Limb (tissue), 2 donors: Measurements from ENCODE around the gene SSR1.
A peak's percentile ranks its signal among the peaks of the same experiment; 100 is the strongest.
"Not testable (repeated sequence)": the region's sequence is repeated elsewhere in the genome, so short reads cannot be mapped to it uniquely, and the experiment has no call there.

Experiments
- DNase-seq, 2 donors: peaks; one replicate each; pipeline ENCODE4 v3.0.0-alpha.2; 2016; ENCODE audit errors: extremely low spot score in 2 of 2

Gene SSR1

DNA sequence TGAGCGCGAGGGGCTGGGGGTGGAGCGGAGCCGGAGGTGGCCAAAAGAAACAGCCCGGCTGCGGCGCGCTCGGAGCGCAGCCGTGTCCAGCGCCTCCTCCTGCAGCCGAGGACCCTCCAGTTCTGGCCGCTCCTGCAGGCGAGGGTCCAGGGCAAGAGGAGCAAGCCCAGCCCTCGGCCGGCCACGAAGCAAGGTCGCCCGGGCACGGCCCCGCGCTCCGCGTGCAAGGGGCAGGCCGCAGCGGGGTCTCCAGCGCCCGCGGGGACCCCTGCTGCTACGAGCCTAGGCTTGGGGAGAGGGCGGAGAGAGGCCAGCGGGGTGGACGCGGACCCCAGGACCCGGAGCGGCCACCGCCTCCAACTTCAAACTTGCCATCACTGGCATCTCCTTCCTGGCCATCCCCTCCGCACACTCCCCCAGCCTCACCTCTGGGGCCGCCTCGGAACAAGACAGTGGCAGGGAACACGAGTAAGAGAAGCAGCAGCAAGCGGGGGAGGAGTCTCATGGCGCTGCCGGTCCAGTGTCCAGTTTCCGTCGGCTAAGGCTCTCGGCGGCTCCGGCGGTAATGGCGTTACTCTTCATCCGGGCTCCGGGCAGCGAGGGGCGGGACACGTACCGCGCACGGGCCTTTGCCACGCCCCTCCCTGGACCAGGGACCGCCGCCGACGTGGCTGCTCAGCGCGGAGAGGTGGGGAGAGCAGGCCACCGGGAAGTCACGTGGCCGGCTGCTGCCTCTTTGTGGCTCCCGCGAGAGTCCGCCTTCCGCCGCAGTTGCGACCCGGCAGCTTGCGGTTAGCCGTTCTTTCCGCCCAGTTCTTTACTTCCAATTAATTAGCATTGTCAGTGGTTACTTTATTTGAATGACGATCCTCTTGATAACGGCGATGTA lies at the start of gene SSR1:
SSR1 (minus strand) TSS at position 584 of the 889 bp plus-strand sequence; CDS start at position 505, 79 bp downstream.
- peak; percentile 98 for DNase-seq

DNA sequence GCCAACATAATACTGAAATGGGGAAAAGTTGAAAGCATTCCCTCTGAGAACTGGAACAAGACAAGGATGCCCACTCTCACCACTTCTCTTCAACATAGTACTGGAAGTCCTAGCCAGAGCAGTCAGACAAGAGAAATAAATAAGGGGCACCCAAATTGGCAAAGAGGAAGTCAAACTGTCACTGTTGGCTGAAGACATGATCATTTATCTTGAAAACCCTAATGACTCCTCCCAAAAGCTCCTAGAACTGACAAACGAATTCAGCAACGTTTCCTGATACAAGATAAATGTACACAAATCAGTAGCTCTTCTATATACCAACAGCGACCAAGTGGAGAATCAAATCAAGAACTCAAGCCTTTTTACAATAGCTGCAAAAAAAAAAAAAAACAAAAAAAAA lies 38.9 kb upstream of the SSR1 start:
- DNase-seq = not testable (repeated sequence)

DNA sequence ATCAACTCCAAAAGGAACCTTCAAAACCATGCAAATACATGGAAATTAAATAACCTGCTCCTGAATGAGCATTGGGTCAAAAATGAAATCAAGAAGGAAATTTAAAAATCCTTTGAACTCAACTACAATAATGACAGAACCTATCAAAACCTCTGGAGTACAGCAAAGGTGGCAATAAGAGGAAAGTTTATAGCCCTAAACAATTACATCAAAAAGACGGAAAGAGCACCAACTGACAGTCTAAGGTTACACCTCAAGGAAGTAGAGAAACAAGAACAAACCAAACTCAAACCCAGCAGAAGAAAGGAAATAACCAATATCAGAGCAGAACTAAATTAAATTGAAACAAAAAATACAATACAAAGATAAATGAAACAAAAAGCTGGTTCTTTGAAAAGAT lies 37.6 kb upstream of the SSR1 start:
- not testable (repeated sequence) for DNase-seq

DNA sequence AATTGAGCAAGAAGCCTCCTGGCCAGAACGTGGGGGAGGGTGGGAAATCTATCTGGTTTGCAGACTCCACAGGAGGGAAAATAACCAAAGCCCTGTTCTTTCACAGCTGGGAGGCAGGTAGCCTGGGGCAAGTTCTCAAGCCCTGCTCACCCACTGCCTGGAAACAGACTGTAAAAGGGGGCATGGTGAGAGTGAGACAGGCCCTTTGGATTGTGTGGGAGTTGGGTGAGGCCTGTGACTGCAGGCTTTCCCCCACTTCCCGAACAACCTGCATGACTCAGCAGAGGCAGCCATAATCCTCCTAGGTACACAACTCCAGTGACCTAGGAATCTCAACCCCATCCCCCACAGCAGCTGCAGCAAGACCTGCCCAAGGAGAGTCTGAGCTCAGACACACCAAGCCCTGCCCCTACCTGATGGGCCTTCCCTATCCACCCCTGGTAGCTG lies 34.6 kb upstream of the SSR1 start:
- not testable (repeated sequence) for DNase-seq

DNA sequence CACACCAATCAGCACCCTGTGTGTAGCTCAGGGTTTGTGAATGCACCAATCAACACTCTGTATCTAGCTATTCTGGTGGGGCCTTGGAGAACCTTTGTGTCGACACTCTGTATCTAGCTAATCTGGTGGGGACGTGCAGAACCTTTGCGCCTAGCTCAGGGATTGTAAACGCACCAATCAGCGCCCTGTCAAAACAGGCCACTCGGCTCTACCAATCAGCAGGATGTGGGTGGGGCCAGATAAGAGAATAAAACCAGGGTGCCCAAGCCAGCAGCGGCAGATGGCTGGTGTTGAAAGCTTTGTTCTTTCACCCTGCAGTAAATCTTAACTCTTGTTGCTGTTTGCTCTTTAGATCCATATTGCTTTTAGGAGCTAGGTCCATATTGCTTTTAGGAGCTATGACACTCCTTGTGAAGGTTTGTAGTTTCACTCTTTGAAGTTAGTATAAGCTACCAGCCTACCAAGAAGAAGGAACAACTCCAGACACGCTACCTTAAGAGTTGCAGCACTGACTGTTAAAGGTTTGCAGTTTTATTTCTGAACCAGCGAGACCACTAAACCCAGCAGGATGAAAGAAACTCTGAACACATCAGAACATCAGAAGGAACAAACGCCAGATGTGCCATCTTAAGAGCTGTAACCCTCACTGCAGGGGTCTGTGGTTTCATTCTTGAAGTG lies 31.9 kb upstream of the SSR1 start:
- not testable (repeated sequence) for DNase-seq

DNA sequence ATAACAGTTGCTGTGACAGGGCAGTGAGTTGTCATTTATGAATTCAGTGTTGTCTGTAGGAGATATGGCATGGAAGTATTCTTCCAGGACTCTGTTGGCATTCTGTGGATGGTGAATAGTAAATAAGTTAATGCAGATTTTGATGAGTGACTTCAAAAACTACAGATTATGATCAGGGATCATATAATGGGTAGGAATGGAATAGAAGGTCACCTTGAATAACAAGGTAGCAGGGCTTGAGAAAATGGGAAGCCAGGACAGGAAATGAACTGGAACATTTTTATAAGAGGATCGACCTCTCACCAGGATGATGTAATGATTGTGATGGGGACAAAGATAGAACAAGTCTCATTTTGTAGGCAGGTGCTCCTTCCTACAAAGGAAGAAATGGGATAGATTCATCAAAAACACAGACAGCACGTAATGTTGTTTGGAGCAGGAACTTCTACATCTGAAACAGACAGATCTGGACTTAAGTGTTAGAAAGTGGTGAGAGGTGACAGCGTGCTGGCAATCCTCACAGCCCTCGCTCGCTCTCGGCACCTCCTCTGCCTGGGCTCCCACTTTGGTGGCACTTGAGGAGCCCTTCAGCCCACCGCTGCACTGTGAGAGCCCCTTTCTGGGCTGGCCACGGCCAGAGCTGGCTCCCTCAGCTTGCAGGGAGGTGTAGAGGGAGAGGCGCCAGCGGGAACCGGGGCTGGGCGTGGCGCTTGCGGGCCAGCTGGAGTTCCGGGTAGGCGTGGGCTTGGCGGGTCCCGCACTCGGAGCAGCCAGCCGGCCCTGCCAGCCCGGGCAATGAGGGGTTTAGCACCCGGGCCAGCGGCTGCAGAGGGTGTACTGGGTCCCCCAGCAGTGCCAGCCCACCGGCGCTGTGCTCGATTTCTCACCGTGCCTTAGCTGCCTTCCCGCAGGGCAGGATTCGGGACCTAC lies 30.8 kb upstream of the SSR1 start:
- no peak for DNase-seq

DNA sequence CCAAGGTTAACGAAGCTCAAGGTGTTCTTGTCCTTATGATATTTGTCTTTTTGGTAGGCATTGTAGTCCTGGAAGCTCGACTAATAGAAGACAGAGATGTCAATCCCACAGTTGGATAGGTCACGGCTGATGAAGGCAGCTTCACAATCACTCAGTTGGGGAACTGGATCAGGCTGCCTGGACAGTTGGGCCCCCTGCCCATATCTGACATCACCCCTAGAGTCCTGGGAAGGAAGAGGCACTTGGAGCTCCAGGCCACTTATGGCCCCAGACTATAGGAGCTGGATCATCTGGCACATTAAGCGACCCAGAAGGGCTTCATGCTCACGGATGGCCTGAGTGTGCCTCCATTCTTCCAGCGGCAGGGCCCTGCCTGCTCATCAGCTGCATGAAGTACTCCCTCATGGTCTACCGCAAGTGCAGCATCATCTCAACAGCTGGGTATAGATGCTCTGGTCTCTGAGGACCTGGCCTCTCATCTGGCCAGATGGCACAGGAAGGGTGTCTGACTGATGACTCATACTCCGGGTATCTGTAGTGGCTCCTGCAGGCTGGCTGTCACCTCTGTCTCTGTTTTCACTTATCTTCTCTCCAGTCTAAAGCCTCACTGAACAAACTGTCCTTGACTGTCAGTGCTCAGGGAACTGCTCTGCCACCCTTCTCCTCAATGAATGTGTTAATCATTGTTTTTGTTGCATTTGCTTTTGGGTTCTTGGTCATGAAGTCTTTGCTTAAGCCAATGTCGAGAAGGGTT lies 29.2 kb upstream of the SSR1 start:
- no peak for DNase-seq

DNA sequence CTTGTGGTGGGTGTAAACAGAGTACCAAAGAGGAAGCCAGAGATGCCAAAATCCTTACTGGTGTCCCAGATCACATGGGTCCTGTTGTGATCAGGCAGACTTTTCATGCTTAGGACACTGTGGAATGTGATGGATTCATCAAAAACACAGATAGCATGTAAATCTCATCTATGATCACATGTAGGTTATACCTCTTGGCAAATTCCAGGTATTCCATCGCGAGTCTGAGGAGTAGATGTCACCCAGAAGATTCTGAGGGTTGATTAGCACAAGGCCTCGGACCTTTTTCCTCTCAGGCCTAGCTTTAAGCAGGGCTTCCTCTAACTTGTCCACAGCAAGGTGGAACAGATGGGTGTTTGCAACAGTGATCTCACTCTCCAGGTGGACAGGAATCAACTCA lies 28.3 kb upstream of the SSR1 start:
- DNase-seq = no peak

- not testable (repeated sequence) for DNase-seq
Measured at GRCh38 chr6:7339007-7339732, 26.2 kb upstream of the SSR1 start.

- no peak for DNase-seq
Measured at GRCh38 chr6:7338031-7338430, 25.0 kb upstream of the SSR1 start.

- no peak for DNase-seq
Measured at GRCh38 chr6:7335519-7335918, 22.5 kb upstream of the SSR1 start.

- DNase-seq = no peak
Measured at GRCh38 chr6:7334685-7335084, 21.7 kb upstream of the SSR1 start.

DNA sequence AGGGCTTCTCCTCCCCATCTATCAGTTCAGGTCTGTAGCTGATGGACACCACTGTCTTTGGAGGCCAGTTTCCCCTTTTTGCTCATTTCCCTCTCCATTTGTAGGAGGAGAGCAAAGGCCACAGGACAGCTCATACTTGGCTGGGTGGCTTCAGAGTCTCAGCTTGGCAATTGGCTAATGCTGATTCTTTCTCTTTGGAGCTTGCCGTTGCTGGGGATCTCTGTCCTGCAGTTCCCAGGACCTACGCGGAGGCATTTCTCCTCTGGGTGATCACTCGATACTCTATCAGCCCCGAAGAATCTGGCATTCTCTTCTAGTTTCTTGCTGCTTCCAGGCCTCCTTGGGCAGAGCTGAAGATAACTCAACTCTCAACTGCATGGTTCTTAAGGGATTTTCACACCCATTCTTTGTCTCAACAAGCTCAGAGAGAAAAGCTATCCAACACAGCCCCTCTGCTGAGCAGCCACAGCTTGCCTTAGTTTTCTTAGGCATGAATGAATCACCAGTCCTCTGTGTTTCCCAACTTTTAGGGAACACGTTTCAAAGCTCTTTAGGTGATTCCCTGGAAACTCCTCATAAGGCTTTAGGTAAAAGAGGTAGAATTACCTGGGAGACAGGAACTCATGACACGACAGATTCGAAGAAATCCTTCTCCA lies 19.2 kb upstream of the SSR1 start:
- DNase-seq = no peak

- no peak for DNase-seq
Measured at GRCh38 chr6:7331452-7331851, 18.5 kb upstream of the SSR1 start.

- no peak for DNase-seq
Measured at GRCh38 chr6:7328243-7328642, 15.2 kb upstream of the SSR1 start.

- DNase-seq = no peak
Measured at GRCh38 chr6:7325750-7326149, 12.8 kb upstream of the SSR1 start.

DNA sequence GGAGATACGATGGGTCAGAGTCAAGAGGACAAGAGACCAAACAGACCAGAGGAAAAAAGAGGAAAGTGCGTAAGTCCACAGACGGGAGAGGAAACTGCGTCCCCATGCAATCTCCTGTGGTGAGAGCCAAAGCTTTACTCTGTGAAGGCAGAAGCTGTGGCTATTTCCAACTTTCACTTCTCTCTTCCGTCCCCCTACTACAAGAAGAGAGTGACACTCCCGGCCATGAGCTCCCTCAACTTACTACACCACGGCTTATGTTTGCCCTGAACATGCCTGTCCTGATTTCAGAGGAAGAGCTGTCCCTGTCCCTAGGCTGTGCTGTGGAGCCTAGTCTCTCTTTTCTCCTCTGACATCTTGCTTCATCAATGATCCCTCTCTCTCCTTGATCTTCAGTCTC lies 11.5 kb upstream of the SSR1 start:
- no peak for DNase-seq

GRCh38 chr6:7323074-7323473 lies 10.1 kb upstream of the SSR1 start:
- no peak for DNase-seq

DNA sequence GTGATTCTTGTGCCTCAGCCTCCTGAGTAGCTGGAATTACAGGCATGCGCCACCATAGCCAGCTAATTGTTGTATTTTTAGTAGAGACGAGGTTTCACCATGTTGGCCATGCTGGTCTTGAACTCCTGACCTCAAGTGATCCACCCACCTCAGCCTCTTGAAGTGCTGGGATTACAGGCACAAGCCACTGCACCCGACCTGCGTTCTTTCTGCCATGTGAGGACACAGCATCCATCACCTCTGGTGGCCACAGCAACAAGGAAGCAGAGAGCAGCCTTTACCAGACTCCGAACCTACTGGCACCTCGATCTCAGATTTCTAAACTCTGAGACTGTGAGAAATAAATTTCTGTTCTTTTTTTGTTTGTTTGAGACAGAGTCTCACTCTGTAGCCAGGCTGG lies 8.9 kb upstream of the SSR1 start:
- DNase-seq = not testable (repeated sequence)

DNA sequence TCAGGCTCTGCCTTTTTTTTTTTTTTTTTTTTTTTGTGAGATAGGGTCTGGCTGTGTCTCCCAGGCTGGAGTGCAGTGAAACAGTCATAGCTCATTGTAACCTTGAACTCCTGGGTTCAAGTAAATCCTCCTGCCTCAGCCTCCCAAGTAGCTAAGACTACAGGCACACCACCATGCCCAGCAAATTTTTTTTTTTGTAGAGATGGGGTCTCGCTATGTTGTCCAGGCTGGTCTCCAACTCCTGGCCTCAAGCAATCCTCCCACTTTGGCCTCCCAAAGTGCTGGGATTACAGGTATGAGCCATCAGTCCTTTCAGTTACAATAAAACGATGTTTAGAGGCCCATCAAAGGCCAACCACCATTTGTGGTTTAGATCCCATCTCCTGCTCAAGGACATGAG lies 6.4 kb upstream of the SSR1 start:
- DNase-seq = not testable (repeated sequence)
